ENCODE data around the gene KCNS1.
A peak's percentile ranks its signal among the peaks of the same experiment; 100 is the strongest.

DNA sequence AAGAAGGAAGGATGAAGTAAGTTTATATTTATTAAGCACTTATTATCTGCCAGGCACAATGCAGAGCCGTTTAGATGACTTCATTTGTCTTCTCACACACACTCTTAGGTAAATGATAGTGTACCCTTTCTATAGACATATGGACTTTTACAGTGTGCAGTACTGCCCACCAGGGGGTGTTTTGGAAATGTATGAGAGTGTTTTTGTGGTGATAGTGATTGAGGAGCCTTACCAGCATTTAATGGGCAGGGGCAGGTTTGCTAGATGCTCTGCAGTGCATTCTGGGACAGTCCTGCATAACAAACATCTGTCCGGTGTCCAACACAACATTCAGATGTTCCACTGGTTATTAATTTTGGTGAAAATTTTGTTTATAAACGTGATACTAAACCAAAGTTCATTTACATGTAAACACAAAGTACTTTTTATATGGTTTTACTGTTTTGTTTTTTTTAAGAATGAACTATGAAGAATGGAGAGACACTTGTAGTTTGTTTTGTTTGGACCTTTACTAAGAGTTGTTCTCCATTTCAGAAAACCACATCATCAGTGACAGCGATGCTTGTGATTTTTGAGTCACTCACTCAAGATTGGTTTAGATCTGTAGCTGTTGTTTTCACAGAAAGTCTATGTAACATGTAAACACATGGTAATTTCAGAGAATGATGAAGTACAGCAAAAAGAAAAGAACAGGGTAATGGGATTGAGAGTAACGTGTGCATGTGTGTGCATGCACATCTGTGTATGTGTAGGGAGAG is 19.9 kb downstream of the KCNS1 start:
- TF ChIP-seq, protein P1, sequence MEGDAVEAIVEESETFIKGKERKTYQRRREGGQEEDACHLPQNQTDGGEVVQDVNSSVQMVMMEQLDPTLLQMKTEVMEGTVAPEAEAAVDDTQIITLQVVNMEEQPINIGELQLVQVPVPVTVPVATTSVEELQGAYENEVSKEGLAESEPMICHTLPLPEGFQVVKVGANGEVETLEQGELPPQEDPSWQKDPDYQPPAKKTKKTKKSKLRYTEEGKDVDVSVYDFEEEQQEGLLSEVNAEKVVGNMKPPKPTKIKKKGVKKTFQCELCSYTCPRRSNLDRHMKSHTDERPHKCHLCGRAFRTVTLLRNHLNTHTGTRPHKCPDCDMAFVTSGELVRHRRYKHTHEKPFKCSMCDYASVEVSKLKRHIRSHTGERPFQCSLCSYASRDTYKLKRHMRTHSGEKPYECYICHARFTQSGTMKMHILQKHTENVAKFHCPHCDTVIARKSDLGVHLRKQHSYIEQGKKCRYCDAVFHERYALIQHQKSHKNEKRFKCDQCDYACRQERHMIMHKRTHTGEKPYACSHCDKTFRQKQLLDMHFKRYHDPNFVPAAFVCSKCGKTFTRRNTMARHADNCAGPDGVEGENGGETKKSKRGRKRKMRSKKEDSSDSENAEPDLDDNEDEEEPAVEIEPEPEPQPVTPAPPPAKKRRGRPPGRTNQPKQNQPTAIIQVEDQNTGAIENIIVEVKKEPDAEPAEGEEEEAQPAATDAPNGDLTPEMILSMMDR (conservative IDR thresholded peaks at IDR 0.05 in 1 of 2, IDR thresholded peaks at IDR 0.05 in 1 of 2; ENCODE audit: extremely low read depth in 1 of 2, insufficient read depth in 1 of 2, low read depth in 1 of 2, low read length in 2 of 2) = peak; percentile 40 to 46
- no peak for TF ChIP-seq EZH2 (IDR thresholded peaks at IDR 0.05; ENCODE audit: borderline replicate concordance, low read length)
